Testis (tissue), 2 donors: ENCODE data around the gene DIP2B.

ENCODE experiments used
- POLR2A ChIP-seq: fragments of 450-650 bp; IDR thresholded peaks from one replicate; pipeline ENCODE4 v1.6.1; 2017; ENCODE audit warnings: antibody characterized with exemption, mild to moderate bottlenecking, moderate library complexity
- TF ChIP-seq, protein P1 (sequence below), 3 experiments: fragments of 450-650 bp in 2 of 3; fragments of 200-600 bp in 1 of 3; sonication (generic) in 1 of 3; IDR thresholded peaks; one replicate each; pipeline ENCODE4 v1.5.1; 2016 to 2019; ENCODE audit warnings: antibody characterized with exemption in 3 of 3, mild to moderate bottlenecking in 2 of 3, moderate library complexity in 1 of 3

DNA sequence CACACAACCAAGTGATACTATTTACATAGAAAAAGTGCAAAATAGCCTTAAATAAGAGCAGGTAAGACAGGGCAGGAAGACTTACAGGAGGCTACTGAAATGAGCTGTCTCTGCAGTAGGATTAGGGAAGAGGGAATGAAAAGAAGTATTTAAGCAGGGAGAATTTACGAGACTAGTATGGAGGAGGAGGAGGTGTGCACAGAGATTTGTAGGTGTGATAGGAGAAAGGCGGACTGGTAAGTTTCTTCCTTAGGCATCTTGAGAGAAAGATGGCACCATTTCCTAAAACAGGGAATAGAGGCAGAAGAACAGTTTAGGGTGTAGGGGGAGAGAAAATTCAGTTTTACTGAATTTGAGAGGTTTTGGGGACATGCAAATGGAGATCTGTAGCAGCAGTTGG is 25.7 kb downstream of the DIP2B start:
- TF ChIP-seq, protein P1, sequence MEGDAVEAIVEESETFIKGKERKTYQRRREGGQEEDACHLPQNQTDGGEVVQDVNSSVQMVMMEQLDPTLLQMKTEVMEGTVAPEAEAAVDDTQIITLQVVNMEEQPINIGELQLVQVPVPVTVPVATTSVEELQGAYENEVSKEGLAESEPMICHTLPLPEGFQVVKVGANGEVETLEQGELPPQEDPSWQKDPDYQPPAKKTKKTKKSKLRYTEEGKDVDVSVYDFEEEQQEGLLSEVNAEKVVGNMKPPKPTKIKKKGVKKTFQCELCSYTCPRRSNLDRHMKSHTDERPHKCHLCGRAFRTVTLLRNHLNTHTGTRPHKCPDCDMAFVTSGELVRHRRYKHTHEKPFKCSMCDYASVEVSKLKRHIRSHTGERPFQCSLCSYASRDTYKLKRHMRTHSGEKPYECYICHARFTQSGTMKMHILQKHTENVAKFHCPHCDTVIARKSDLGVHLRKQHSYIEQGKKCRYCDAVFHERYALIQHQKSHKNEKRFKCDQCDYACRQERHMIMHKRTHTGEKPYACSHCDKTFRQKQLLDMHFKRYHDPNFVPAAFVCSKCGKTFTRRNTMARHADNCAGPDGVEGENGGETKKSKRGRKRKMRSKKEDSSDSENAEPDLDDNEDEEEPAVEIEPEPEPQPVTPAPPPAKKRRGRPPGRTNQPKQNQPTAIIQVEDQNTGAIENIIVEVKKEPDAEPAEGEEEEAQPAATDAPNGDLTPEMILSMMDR (IDR thresholded peaks at IDR 0.05) = no peak
- TF ChIP-seq POLR2A = no peak
